ENCODE data around the gene CD247. TPM values are rescaled to one million over a fixed set of nuclear protein-coding genes. Genes with fewer than 3 reads are reported as not detected.

Gene CD247
- polyA plus RNA-seq, 3 donors from 2014 or later, result 1,122 to 1,466 (median 1,335) TPM

GRCh38 chr1:167454304-167454893, 63.9 kb downstream of the CD247 start:
- Mint-ChIP-seq H3K4me1 (peaks cover 79 to 85% of the 10 kb centered on the region in 2 donors), H3K27me3 (ENCODE audit: low read depth in 3 of 3) (peaks cover 37 to 79% (median 77%) of the 10 kb centered on the region in 3 donors), H3K4me3 (peak overlapping the region; percentile 85 to 87 (median 86)), H3K9me3 (no peaks in the 10 kb centered on the region), H3K27ac (peak overlapping the region; percentile 94 to 99 (median 96)), H3K36me3 (peaks cover 16 to 36% (median 20%) of the 10 kb centered on the region in 3 donors)
- DNase-seq, result peak in 2 of 3 donors; percentile 52 to 58

- peak overlapping the region; percentile 85 to 87 (median 86) for H3K4me3 Mint-ChIP-seq
- H3K9me3 Mint-ChIP-seq, result no peaks in the 10 kb centered on the region
- DNase-seq, result no peak
- H3K27ac Mint-ChIP-seq, result peak overlapping the region; percentile 94 to 99 (median 96)
- H3K4me1 Mint-ChIP-seq, result peaks cover 81 to 85% of the 10 kb centered on the region in 2 donors
- peaks cover 40 to 78% (median 70%) of the 10 kb centered on the region in 3 donors for H3K27me3 Mint-ChIP-seq (ENCODE audit: low read depth in 3 of 3)
- peaks cover 15 to 30% (median 20%) of the 10 kb centered on the region in 3 donors for H3K36me3 Mint-ChIP-seq
Measured at GRCh38 chr1:167453123-167453522, 65.2 kb downstream of the CD247 start.

DNA sequence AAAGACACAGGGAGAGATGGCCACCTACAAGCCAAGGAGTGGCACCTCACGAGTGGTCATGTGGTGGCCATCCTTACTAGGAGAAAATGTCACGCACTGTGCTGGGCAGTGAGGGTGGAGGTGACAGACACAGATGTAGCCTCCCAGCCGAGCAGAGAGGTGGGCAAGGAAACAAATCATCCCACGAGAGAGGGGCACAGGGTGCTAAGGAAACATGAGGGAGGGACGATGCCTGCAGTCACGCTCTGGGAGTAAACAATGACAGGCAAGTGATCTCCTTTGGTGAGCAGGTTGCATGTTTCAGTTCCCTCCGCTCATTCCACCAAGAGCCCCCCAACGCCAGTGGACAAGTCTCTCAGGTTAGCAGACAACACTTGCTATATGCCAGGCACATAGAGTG, 65.8 kb downstream of the CD247 start:
- no peaks in the 10 kb centered on the region for H3K9me3 Mint-ChIP-seq
- H3K27ac Mint-ChIP-seq, result peak overlapping the region; percentile 95 to 99 (median 98)
- peaks cover 45 to 78% (median 72%) of the 10 kb centered on the region in 3 donors for H3K27me3 Mint-ChIP-seq (ENCODE audit: low read depth in 3 of 3)
- peaks cover 81 to 85% of the 10 kb centered on the region in 2 donors for H3K4me1 Mint-ChIP-seq
- peak in 1 of 3 donors; percentile 46 for DNase-seq
- peaks cover 9 to 24% (median 17%) of the 10 kb centered on the region in 3 donors for H3K36me3 Mint-ChIP-seq
- peak overlapping the region; percentile 87 to 96 (median 93) for H3K4me3 Mint-ChIP-seq

GRCh38 chr1:167450843-167451242, 67.5 kb downstream of the CD247 start:
- H3K36me3 Mint-ChIP-seq, result peaks cover 17 to 19% (median 19%) of the 10 kb centered on the region in 3 donors
- peak; percentile 82 to 83 (median 83) for DNase-seq
- H3K27me3 Mint-ChIP-seq (ENCODE audit: low read depth in 3 of 3), result peaks cover 49 to 78% (median 73%) of the 10 kb centered on the region in 3 donors
- peaks cover 81 to 85% of the 10 kb centered on the region in 2 donors for H3K4me1 Mint-ChIP-seq
- H3K27ac Mint-ChIP-seq, result peak overlapping the region; percentile 95 to 99 (median 98)
- H3K4me3 Mint-ChIP-seq, result peak overlapping the region; percentile 87 to 96 (median 93)
- no peaks in the 10 kb centered on the region for H3K9me3 Mint-ChIP-seq

DNA sequence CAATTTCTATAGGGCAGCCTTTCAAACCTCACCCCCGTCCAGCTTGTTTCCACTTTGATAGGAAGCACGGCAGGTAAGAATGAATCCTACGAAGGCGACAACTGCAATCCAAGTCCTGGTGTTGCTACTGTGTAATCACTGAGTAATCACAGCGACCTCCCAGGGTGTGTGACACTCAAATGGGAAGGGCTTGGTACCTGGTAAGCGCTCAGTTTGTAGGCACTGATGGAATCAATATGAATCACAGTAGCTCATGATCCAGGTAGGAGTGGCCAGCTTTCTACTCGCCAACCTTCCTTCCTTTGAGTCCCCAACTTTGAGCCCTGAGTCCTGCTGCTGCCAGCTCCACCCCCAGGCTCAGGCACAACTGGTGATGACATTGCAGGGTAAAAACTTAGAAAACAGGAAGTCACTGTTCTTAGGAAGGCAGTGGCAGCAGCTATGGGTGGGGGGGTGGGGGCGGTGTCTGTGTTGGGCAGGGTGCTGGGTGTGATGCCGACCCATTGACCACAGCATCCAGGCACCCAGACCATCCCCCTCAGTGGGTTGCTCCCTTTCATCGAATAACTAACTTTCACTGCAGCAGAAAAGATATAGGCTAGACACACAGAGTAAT, 70.7 kb downstream of the CD247 start:
- peak overlapping the region; percentile 76 to 88 (median 79) for H3K4me3 Mint-ChIP-seq
- DNase-seq, result peak; percentile 83 to 86 (median 85)

DNA sequence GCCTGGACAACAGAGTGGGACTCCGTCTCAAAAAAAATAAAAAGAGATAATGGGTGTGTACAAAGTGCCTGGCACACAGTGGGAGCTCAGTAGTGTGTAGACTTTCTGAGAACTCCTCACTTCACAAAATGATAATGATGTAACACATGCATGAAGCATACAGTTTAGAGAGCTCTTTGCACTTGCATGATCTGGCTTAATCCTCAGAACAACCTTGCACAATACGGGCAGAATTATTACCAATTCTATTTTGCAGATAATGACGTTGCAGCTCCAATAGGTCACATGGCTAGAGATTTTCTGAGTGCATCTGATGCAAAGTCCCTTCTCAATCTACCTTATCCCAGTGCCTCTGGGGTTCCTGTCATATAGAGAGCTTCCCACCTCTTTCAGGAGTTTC, 71.4 kb downstream of the CD247 start:
- H3K4me1 Mint-ChIP-seq, result peaks cover 95 to 96% of the 10 kb centered on the region in 2 donors
- DNase-seq, result peak in 1 of 3 donors; percentile 53
- H3K9me3 Mint-ChIP-seq, result no peaks in the 10 kb centered on the region
- H3K36me3 Mint-ChIP-seq, result peaks cover 20 to 39% (median 33%) of the 10 kb centered on the region in 3 donors
- peaks cover 45 to 81% (median 65%) of the 10 kb centered on the region in 3 donors for H3K27me3 Mint-ChIP-seq (ENCODE audit: low read depth in 3 of 3)
- peak overlapping the region; percentile 76 to 88 (median 79) for H3K4me3 Mint-ChIP-seq
- H3K27ac Mint-ChIP-seq, result peak overlapping the region; percentile 92 to 99 (median 97)

More for the DNA sequence above, 70.7 kb downstream of the CD247 start:
- peaks cover 17 to 39% (median 34%) of the 10 kb centered on the region in 3 donors for H3K36me3 Mint-ChIP-seq
- no peaks in the 10 kb centered on the region for H3K9me3 Mint-ChIP-seq
- peaks cover 43 to 81% (median 66%) of the 10 kb centered on the region in 3 donors for H3K27me3 Mint-ChIP-seq (ENCODE audit: low read depth in 3 of 3)
- peaks cover 95 to 96% of the 10 kb centered on the region in 2 donors for H3K4me1 Mint-ChIP-seq
- H3K27ac Mint-ChIP-seq, result peak overlapping the region; percentile 92 to 99 (median 97)

- peak overlapping the region; percentile 92 to 99 (median 97) for H3K27ac Mint-ChIP-seq
- DNase-seq, result no peak
Measured at GRCh38 chr1:167443757-167444156, 74.6 kb downstream of the CD247 start.

DNA sequence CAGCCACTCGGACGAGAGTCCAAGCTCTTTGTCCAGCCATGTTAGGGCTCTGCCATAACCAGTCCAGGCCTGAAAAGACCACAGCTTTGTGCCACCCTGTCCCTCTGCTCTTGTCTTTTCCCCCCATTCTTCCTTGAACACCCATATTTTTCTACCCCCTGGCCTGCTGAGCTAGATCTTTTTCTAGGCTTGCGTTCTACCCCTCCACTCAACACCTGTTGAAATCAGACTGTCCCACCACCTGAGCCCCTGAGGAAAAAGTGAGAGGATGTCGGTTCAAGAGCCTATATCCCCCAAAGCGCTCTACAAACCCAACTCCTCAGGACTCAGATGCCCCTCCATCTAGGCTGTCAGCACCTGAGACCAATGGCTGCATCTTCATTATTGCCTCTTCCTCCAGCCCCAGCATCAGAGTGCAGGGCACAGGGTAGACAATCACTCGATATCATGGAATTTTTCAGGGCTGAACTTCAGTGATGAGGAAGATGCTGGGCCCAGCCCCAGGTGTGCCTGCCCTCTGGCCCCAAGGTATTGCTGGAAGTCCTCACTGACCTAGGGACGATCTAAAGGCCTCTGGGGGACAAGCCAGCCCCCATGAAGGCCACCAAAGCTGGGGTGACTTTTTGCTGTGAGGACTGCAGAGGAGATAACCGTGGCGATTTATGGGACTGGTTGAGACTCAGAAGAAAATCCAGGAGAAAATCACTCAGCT, 75.3 kb downstream of the CD247 start:
- Mint-ChIP-seq H3K27me3 (ENCODE audit: low read depth in 3 of 3) (peaks cover 43 to 92% (median 82%) of the 10 kb centered on the region in 3 donors), H3K36me3 (peaks cover 27 to 64% (median 48%) of the 10 kb centered on the region in 3 donors), H3K9me3 (no peaks in the 10 kb centered on the region), H3K4me3 (peak overlapping the region; percentile 50 to 76 (median 60)), H3K27ac (peak overlapping the region; percentile 92 to 99 (median 97)), H3K4me1 (peaks cover 98 to 100% of the 10 kb centered on the region in 2 donors)
- DNase-seq, result no peak

More at GRCh38 chr1:167443757-167444156, 74.6 kb downstream of the CD247 start:
- Mint-ChIP-seq H3K9me3 (no peaks in the 10 kb centered on the region), H3K27me3 (ENCODE audit: low read depth in 3 of 3) (peaks cover 39 to 92% (median 78%) of the 10 kb centered on the region in 3 donors), H3K4me1 (peaks cover 98 to 100% of the 10 kb centered on the region in 2 donors), H3K36me3 (peaks cover 22 to 57% (median 40%) of the 10 kb centered on the region in 3 donors), H3K4me3 (peak overlapping the region; percentile 2 to 62 (median 50))

- peak; percentile 83 to 87 (median 84) for DNase-seq
- H3K27me3 Mint-ChIP-seq (ENCODE audit: low read depth in 3 of 3), result peaks cover 37 to 90% (median 82%) of the 10 kb centered on the region in 3 donors
- H3K27ac Mint-ChIP-seq, result peak overlapping the region; percentile 92 to 99 (median 97)
- H3K4me3 Mint-ChIP-seq, result peak overlapping the region; percentile 50 to 76 (median 60)
- H3K4me1 Mint-ChIP-seq, result peaks cover 98 to 100% of the 10 kb centered on the region in 2 donors
- no peaks in the 10 kb centered on the region for H3K9me3 Mint-ChIP-seq
- peaks cover 31 to 71% (median 54%) of the 10 kb centered on the region in 3 donors for H3K36me3 Mint-ChIP-seq
Measured at GRCh38 chr1:167442142-167442848, 76.0 kb downstream of the CD247 start.

DNA sequence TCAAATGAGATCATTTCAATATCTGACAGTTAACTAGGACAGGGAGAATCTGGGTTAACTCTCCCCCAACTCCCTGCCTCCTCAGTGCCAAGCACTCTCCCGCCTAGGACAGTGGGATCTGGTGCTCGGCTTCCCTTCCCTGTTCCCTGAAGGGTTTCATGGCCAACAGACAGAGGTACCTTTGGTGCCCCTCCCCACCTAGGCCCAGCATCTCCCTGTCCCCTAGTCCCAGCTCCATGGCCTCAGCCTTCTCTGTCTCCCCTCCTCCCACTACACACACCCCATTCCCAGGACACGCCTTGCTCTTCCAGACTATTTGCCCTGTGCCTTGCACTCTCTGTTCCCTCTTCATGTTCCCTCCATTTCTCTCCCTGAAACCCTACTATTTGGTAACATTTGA, 77.1 kb downstream of the CD247 start:
- Mint-ChIP-seq H3K4me3 (peak overlapping the region in 4 of 5 donors; percentile 50 to 70 (median 56)), H3K36me3 (peaks cover 33 to 79% (median 62%) of the 10 kb centered on the region in 3 donors), H3K27me3 (ENCODE audit: low read depth in 3 of 3) (peaks cover 31 to 90% (median 82%) of the 10 kb centered on the region in 3 donors), H3K4me1 (peaks cover 98 to 100% of the 10 kb centered on the region in 2 donors), H3K9me3 (no peaks in the 10 kb centered on the region), H3K27ac (peak overlapping the region; percentile 92 to 99 (median 97))
- DNase-seq, result no peak

GRCh38 chr1:167440776-167441175, 77.6 kb downstream of the CD247 start:
- no peak for DNase-seq
- Mint-ChIP-seq H3K9me3 (no peaks in the 10 kb centered on the region), H3K4me3 (peak overlapping the region in 4 of 5 donors; percentile 50 to 83 (median 66)), H3K4me1 (peaks cover 98 to 100% of the 10 kb centered on the region in 2 donors), H3K27me3 (ENCODE audit: low read depth in 3 of 3) (peaks cover 31 to 90% (median 80%) of the 10 kb centered on the region in 3 donors), H3K27ac (peak overlapping the region; percentile 92 to 99 (median 97)), H3K36me3 (peaks cover 33 to 79% (median 61%) of the 10 kb centered on the region in 3 donors)

DNA sequence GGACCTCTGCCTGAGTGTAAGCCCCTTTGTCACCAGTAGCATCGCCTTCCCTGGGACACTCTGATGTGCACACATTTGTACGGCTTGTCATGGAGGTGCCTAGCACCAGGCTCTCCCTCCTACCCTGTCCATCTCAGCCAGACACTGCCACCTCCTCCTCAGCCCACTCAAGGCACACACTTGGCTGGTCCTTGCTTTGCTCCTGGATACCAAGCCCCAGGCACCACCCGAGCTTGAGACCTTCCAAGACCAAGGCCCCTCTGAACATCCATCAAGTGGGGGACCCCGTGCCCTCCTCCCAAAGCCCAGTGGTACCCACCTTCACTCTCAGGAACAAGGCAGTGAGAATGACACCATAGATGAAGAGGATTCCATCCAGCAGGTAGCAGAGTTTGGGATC, 78.0 kb downstream of the CD247 start:
- peaks cover 98 to 100% of the 10 kb centered on the region in 2 donors for H3K4me1 Mint-ChIP-seq
- H3K36me3 Mint-ChIP-seq, result peaks cover 33 to 80% (median 60%) of the 10 kb centered on the region in 3 donors
- H3K4me3 Mint-ChIP-seq, result peak overlapping the region; percentile 50 to 83 (median 70)
- H3K9me3 Mint-ChIP-seq, result no peaks in the 10 kb centered on the region
- H3K27me3 Mint-ChIP-seq (ENCODE audit: low read depth in 3 of 3), result peaks cover 31 to 91% (median 81%) of the 10 kb centered on the region in 3 donors
- DNase-seq, result no peak
- peak overlapping the region; percentile 92 to 99 (median 97) for H3K27ac Mint-ChIP-seq
